Limb (tissue), 2 donors: ENCODE results near the gene DERA.
"Not testable (repeated sequence)": the region's sequence is repeated elsewhere in the genome, so short reads cannot be mapped to it uniquely, and the experiment has no call there.

Experiments used
- DNase-seq, 2 donors: peaks; one replicate each; pipeline ENCODE4 v3.0.0-alpha.2; 2016; ENCODE audit errors: extremely low spot score in 2 of 2

DERA gene

GRCh38 chr12:16008421-16008824 is 97.3 kb downstream of the DERA start:
- DNase-seq, result no peak

- peak; percentile 55 to 72 for DNase-seq
Observed at GRCh38 chr12:16012117-16012516, 101.0 kb downstream of the DERA start.

GRCh38 chr12:16013722-16014121 is 102.6 kb downstream of the DERA start:
- DNase-seq, result not testable (repeated sequence)

GRCh38 chr12:16014394-16014793 is 103.3 kb downstream of the DERA start:
- not testable (repeated sequence) for DNase-seq

GRCh38 chr12:16016748-16017147 is 105.6 kb downstream of the DERA start:
- DNase-seq, result no peak

- no peak for DNase-seq
Observed at GRCh38 chr12:16018306-16018705, 107.2 kb downstream of the DERA start.

- no peak for DNase-seq
Observed at GRCh38 chr12:16019136-16019535, 108.0 kb downstream of the DERA start.

GRCh38 chr12:16020031-16020430 is 108.9 kb downstream of the DERA start:
- DNase-seq, result no peak

- DNase-seq, result no peak
Observed at GRCh38 chr12:16021026-16021425, 109.9 kb downstream of the DERA start.

- DNase-seq, result no peak
Observed at GRCh38 chr12:16021676-16022075, 110.5 kb downstream of the DERA start.

GRCh38 chr12:16027002-16027401 is 115.9 kb downstream of the DERA start:
- no peak for DNase-seq

GRCh38 chr12:16030744-16031143 is 119.6 kb downstream of the DERA start:
- DNase-seq, result no peak

GRCh38 chr12:16034136-16034817 is 123.1 kb downstream of the DERA start:
- DNase-seq, result no peak

- DNase-seq, result no peak
Observed at GRCh38 chr12:16036073-16036472, 124.9 kb downstream of the DERA start.

- no peak for DNase-seq
Observed at GRCh38 chr12:16037533-16037932, 126.4 kb downstream of the DERA start.

GRCh38 chr12:16043480-16043879 is 132.3 kb downstream of the DERA start:
- no peak for DNase-seq

- DNase-seq, result no peak
Observed at GRCh38 chr12:16046266-16046665, 135.1 kb downstream of the DERA start.

GRCh38 chr12:16048511-16048910 is 137.4 kb downstream of the DERA start:
- no peak for DNase-seq

GRCh38 chr12:16056910-16057309 is 145.8 kb downstream of the DERA start:
- DNase-seq, result no peak

- DNase-seq, result not testable (repeated sequence)
Observed at GRCh38 chr12:16057351-16057751, 146.2 kb downstream of the DERA start.

GRCh38 chr12:16062611-16063010 is 151.5 kb downstream of the DERA start:
- no peak for DNase-seq

- DNase-seq, result no peak
Observed at GRCh38 chr12:16063726-16064125, 152.6 kb downstream of the DERA start.

GRCh38 chr12:16070113-16070512 is 159.0 kb downstream of the DERA start:
- no peak for DNase-seq

- no peak for DNase-seq
Observed at GRCh38 chr12:16072678-16073077, 161.5 kb downstream of the DERA start.
